ENCODE measurements around the gene SLC25A29. TPM values are rescaled to one million over a fixed set of nuclear protein-coding genes. Genes with fewer than 3 reads are reported as not detected.
"Not testable (repeated sequence)": the region's sequence is repeated elsewhere in the genome, so short reads cannot be mapped to it uniquely, and the experiment has no call there.

SLC25A29 gene
- total RNA-seq, 2 donors from 2014 or later = 24.7 to 34.0 TPM

GRCh38 chr14:100346306-100347091 lies 40.3 kb upstream of the SLC25A29 start:
- no peak overlapping the region for H3K4me3 ChIP-seq
- no peak overlapping the region for H3K27ac ChIP-seq
- no peaks in the 10 kb centered on the region for H3K9me3 ChIP-seq
- peaks cover 0 to 9% of the 10 kb centered on the region in 2 donors for H3K4me1 ChIP-seq
- DNase-seq (ENCODE audit: low spot score) = no peak
- no peak for TF ChIP-seq CTCF (IDR thresholded peaks at IDR 0.05)
- H3K27me3 ChIP-seq = no peaks in the 10 kb centered on the region
- peaks cover 50% of the 10 kb centered on the region for H3K36me3 ChIP-seq

GRCh38 chr14:100345711-100346110 lies 39.5 kb upstream of the SLC25A29 start:
- Histone ChIP-seq H3K27me3 (no peaks in the 10 kb centered on the region), H3K4me1 (peaks cover 0 to 15% of the 10 kb centered on the region in 2 donors), H3K4me3 (no peak overlapping the region), H3K27ac (no peak overlapping the region), H3K9me3 (no peaks in the 10 kb centered on the region), H3K36me3 (peaks cover 42% of the 10 kb centered on the region)
- no peak for DNase-seq (ENCODE audit: low spot score)
- TF ChIP-seq CTCF (IDR thresholded peaks at IDR 0.05) = no peak

- Histone ChIP-seq H3K4me1 (peaks cover 0 to 24% of the 10 kb centered on the region in 2 donors), H3K36me3 (peaks cover 39% of the 10 kb centered on the region)
- H3K9me3 ChIP-seq; H3K27me3 ChIP-seq; DNase-seq (ENCODE audit: low spot score); H3K27ac ChIP-seq; H3K4me3 ChIP-seq: not testable (repeated sequence)
Observed at GRCh38 chr14:100344657-100345056, 38.4 kb upstream of the SLC25A29 start.

- DNase-seq (ENCODE audit: low spot score) = not testable (repeated sequence)
Observed at GRCh38 chr14:100342826-100343225, 36.6 kb upstream of the SLC25A29 start.

GRCh38 chr14:100342195-100342594 lies 36.0 kb upstream of the SLC25A29 start:
- peak overlapping the region in 1 of 2 donors; percentile 58 for H3K27ac ChIP-seq
- no peaks in the 10 kb centered on the region for H3K27me3 ChIP-seq
- TF ChIP-seq CTCF (IDR thresholded peaks at IDR 0.05) = no peak
- peaks cover 33% of the 10 kb centered on the region for H3K36me3 ChIP-seq
- no peaks in the 10 kb centered on the region for H3K9me3 ChIP-seq
- DNase-seq (ENCODE audit: low spot score) = no peak
- no peak overlapping the region for H3K4me3 ChIP-seq
- H3K4me1 ChIP-seq = peaks cover 0 to 24% of the 10 kb centered on the region in 2 donors

More at GRCh38 chr14:100342826-100343225, 36.6 kb upstream of the SLC25A29 start:
- peaks cover 27% of the 10 kb centered on the region for H3K36me3 ChIP-seq
- not testable (repeated sequence) for H3K27ac ChIP-seq, H3K27me3 ChIP-seq, H3K4me3 ChIP-seq, H3K9me3 ChIP-seq
- peaks cover 0 to 24% of the 10 kb centered on the region in 2 donors for H3K4me1 ChIP-seq

- peaks cover 0 to 24% of the 10 kb centered on the region in 2 donors for H3K4me1 ChIP-seq
- TF ChIP-seq CTCF (IDR thresholded peaks at IDR 0.05) = no peak
- peak overlapping the region; percentile 48 to 58 for H3K27ac ChIP-seq
- H3K36me3 ChIP-seq = peaks cover 37% of the 10 kb centered on the region
- DNase-seq (ENCODE audit: low spot score) = peak; percentile 74
- H3K4me3 ChIP-seq = no peak overlapping the region
- H3K27me3 ChIP-seq = no peaks in the 10 kb centered on the region
- H3K9me3 ChIP-seq = no peaks in the 10 kb centered on the region
Observed at GRCh38 chr14:100341301-100342031, 35.2 kb upstream of the SLC25A29 start.

Data from right atrium auricular region (tissue), 2 donors.